Measurements from ENCODE around the gene OR51B6. TPM values are rescaled to one million over a fixed set of nuclear protein-coding genes. Genes with fewer than 3 reads are reported as not detected.
A peak's percentile ranks its signal among the peaks of the same experiment; 100 is the strongest.
"Not testable (repeated sequence)": the region's sequence is repeated elsewhere in the genome, so short reads cannot be mapped to it uniquely, and the experiment has no call there.

OR51B6 gene
- total and polyA plus RNA-seq, 2 experiments from 2014 or later, result not detected

DNA sequence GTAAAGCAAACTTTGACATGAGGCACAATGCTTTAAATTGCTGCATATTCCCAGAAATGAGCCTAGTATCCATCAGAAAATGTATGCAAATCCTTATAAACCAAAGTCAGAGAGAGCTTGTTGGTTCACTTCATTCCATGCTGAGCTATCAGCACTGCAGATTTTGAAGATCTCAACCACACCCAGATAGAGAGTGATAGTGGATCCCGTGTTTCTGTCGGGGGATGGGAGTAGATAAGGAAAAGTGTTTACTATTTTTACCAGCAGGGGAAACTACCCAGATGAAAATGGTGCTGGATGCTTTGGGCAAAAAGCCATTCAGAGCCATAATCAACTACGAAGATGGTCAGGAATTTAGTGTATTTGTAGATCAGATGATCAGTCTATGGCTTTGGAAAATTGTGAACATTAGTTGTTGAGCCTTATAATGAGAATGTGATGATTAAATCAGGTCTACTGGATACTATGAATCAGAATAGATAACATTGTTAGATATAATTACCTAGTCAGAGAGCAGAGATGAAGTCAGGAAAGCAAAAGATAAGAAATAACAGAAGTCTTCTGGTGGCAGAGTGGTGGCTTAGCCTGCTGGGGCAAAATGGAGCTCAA, 10.8 kb downstream of the OR51B6 start:
- H3K27ac ChIP-seq, result no peak overlapping the region
- no peaks in the 10 kb centered on the region for H4K20me1 ChIP-seq (ENCODE audit: insufficient read depth)
- H3K4me2 ChIP-seq (ENCODE audit: unreplicated experiment), result peak overlapping the region; percentile 2
- peaks cover 25% of the 10 kb centered on the region for H3F3A ChIP-seq (ENCODE audit: insufficient read depth)
- no peak overlapping the region for H3K9ac ChIP-seq
- no peaks in the 10 kb centered on the region for H3K9me2 ChIP-seq (ENCODE audit: insufficient read depth)
- DNase-seq, result no peak
- no peaks in the 10 kb centered on the region for H3K36me3 ChIP-seq (ENCODE audit: low read depth)
- H3K9me3 ChIP-seq (ENCODE audit: low read depth), result no peaks in the 10 kb centered on the region
- in situ Hi-C loops (cut with MboI), result no loop called here
- H3K27me3 ChIP-seq (replicated peaks; ENCODE audit: insufficient read depth), result no peaks in the 10 kb centered on the region
- H3K4me1 ChIP-seq (ENCODE audit: insufficient read depth), result peaks cover 49% of the 10 kb centered on the region
- H3K4me3 ChIP-seq, result no peak overlapping the region
- no peaks in the 10 kb centered on the region for H3K79me2 ChIP-seq (ENCODE audit: insufficient read depth)
- 58 to 62% methylated on average over 3 of the region's 3 CpGs for WGBS, 2 experiments (ENCODE audit: low coverage in 1 of 2, low lambda C conversion rate in 2 of 2, missing lambda C conversion rate in 2 of 2)
- peak overlapping the region; percentile 53 for H2AFZ ChIP-seq
- no peak for TF ChIP-seq EZH2 (IDR thresholded peaks at IDR 0.05; ENCODE audit: insufficient read depth, poor library complexity, severe bottlenecking)
- TF ChIP-seq EZH2phosphoT487 (IDR thresholded peaks at IDR 0.05; ENCODE audit: insufficient read depth, low read depth), result no peak

DNA sequence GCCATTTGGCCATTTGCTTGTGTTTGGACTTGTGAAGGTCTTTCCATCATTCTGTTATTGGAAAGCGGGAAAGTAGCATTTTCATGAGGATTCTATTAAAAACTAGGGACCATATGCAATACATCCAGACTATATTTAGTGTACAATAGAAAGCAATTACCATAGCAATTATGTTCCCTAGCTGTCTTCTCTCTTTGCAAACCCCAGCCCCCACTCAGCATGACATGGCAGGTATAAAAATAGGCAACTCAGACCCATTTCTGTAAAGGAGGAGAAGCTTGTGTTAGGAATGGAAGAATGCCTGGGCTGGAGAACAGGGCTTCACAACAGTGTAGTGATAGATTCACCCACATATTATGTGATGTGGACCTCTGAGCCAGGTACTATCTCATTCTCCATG, 12.4 kb downstream of the OR51B6 start:
- Histone ChIP-seq H3F3A (ENCODE audit: insufficient read depth) (peaks cover 40% of the 10 kb centered on the region), H3K4me1 (ENCODE audit: insufficient read depth) (peaks cover 64% of the 10 kb centered on the region), H3K9me2 (ENCODE audit: insufficient read depth) (no peaks in the 10 kb centered on the region), H3K27me3 (replicated peaks; ENCODE audit: insufficient read depth) (no peaks in the 10 kb centered on the region), H4K20me1 (ENCODE audit: insufficient read depth) (no peaks in the 10 kb centered on the region), H3K9me3 (ENCODE audit: low read depth) (no peaks in the 10 kb centered on the region), H2AFZ (no peak overlapping the region), H3K4me3 (no peak overlapping the region), H3K9ac (no peak overlapping the region), H3K79me2 (ENCODE audit: insufficient read depth) (no peaks in the 10 kb centered on the region), H3K4me2 (ENCODE audit: unreplicated experiment) (no peak overlapping the region), H3K36me3 (ENCODE audit: low read depth) (no peaks in the 10 kb centered on the region), H3K27ac (peak overlapping the region; percentile 70)
- WGBS, 2 experiments (ENCODE audit: low coverage in 1 of 2, low lambda C conversion rate in 2 of 2, missing lambda C conversion rate in 2 of 2), result 100% methylated on average over 1 of the region's 1 CpG
- TF ChIP-seq EZH2phosphoT487 (IDR thresholded peaks at IDR 0.05; ENCODE audit: insufficient read depth, low read depth) (no peak), EZH2 (IDR thresholded peaks at IDR 0.05; ENCODE audit: insufficient read depth, poor library complexity, severe bottlenecking) (no peak)
- in situ Hi-C loops (cut with MboI), result no loop called here
- peak; percentile 13 for DNase-seq

DNA sequence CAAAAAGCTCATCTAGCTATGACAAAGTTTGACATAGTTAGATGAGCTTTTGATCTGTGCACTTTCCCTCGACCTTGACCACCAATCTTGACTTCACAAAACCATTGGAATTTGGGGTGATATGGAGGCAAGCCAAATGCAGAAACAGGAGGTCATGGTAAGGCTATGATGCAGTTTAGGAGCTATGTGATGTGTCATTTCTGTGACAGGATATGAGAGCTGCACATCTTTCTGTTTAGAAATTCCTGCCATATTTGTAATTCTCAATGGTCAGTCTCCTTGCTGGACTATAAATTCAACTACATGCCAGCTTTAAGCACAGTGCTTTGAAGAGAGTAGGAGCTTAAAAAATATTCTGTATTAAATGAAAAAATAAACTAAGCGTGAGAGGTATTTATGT, 12.9 kb downstream of the OR51B6 start:
- Histone ChIP-seq H3K27ac (peak overlapping the region; percentile 70), H3K9me2 (ENCODE audit: insufficient read depth) (no peaks in the 10 kb centered on the region), H4K20me1 (ENCODE audit: insufficient read depth) (no peaks in the 10 kb centered on the region), H3F3A (ENCODE audit: insufficient read depth) (peaks cover 44% of the 10 kb centered on the region), H3K79me2 (ENCODE audit: insufficient read depth) (no peaks in the 10 kb centered on the region), H3K9me3 (ENCODE audit: low read depth) (no peaks in the 10 kb centered on the region), H3K4me1 (ENCODE audit: insufficient read depth) (peaks cover 70% of the 10 kb centered on the region), H3K9ac (peak overlapping the region; percentile 5; the same call in 1 of the 2 replicates), H3K4me3 (peak overlapping the region; percentile 4; the same call in 1 of the 2 replicates), H2AFZ (no peak overlapping the region), H3K4me2 (ENCODE audit: unreplicated experiment) (peak overlapping the region; percentile 73), H3K27me3 (replicated peaks; ENCODE audit: insufficient read depth) (no peaks in the 10 kb centered on the region), H3K36me3 (ENCODE audit: low read depth) (no peaks in the 10 kb centered on the region)
- peak; percentile 71 for DNase-seq
- WGBS, 2 experiments (ENCODE audit: low coverage in 1 of 2, low lambda C conversion rate in 2 of 2, missing lambda C conversion rate in 2 of 2), result 3 to 8% methylated on average over 2 of the region's 2 CpGs
- TF ChIP-seq EZH2phosphoT487 (IDR thresholded peaks at IDR 0.05; ENCODE audit: insufficient read depth, low read depth) (no peak), EZH2 (IDR thresholded peaks at IDR 0.05; ENCODE audit: insufficient read depth, poor library complexity, severe bottlenecking) (no peak)
- in situ Hi-C loops (cut with MboI), result no loop called here

DNA sequence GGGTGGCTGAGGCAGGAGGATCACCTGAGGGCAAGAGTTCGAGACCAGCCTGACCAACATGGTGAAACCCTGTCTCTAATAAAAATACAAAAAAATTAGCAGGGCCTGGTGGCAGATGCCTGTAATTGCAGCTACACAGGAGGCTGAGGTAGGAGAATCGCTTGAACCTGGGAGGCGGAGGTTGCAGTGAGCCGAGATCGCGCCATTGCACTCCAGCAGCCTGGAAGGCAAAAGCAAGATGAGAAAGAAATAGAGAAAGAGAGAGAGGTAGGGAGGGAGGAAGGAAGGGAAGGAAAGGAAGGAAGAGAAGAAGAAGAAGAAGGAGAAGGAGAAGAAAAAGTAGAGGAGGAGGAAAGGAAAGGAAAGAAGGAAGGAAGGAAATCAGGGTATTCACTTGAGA, 15.1 kb downstream of the OR51B6 start:
- H4K20me1 ChIP-seq (ENCODE audit: insufficient read depth); H3K36me3 ChIP-seq (ENCODE audit: low read depth); H3K9ac ChIP-seq; H3K79me2 ChIP-seq (ENCODE audit: insufficient read depth); H3K9me2 ChIP-seq (ENCODE audit: insufficient read depth); H3K27me3 ChIP-seq (replicated peaks; ENCODE audit: insufficient read depth); DNase-seq; in situ Hi-C loops (cut with MboI); H3K4me2 ChIP-seq (ENCODE audit: unreplicated experiment); H3K4me3 ChIP-seq; H3K9me3 ChIP-seq (ENCODE audit: low read depth); H2AFZ ChIP-seq: not testable (repeated sequence)
- peak overlapping the region; percentile 82 for H3K27ac ChIP-seq
- WGBS, 2 experiments (ENCODE audit: low coverage in 1 of 2, low lambda C conversion rate in 2 of 2, missing lambda C conversion rate in 2 of 2), result 91 to 94% methylated on average over 6 of the region's 6 CpGs
- peaks cover 44% of the 10 kb centered on the region for H3F3A ChIP-seq (ENCODE audit: insufficient read depth)
- H3K4me1 ChIP-seq (ENCODE audit: insufficient read depth), result peaks cover 74% of the 10 kb centered on the region

DNA sequence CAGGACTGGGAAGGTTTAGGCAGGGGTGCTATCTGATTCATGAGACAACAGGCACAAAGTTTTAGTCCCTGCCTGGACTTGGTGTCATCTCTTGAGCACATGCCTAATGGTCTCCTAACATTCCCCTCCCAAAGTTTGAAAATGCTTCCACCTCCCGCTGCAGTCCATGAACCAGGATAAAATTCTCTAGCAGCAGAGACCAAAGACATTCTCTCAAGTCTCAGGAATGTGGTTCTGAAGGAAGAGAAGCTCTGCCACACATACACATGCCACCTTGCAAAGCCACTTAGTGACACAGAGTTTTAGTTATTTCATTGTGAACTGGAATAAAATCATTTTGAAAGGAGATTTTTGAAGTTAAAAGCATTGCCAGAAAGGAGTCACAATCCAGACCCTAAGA, 15.5 kb downstream of the OR51B6 start:
- Histone ChIP-seq H3K9ac (peak overlapping the region; percentile 46), H2AFZ (no peak overlapping the region), H3F3A (ENCODE audit: insufficient read depth) (peaks cover 44% of the 10 kb centered on the region), H3K27me3 (replicated peaks; ENCODE audit: insufficient read depth) (no peaks in the 10 kb centered on the region), H3K4me1 (ENCODE audit: insufficient read depth) (peaks cover 72% of the 10 kb centered on the region), H3K4me3 (no peak overlapping the region), H3K9me2 (ENCODE audit: insufficient read depth) (no peaks in the 10 kb centered on the region), H3K27ac (peak overlapping the region; percentile 82), H3K36me3 (ENCODE audit: low read depth) (no peaks in the 10 kb centered on the region), H3K79me2 (ENCODE audit: insufficient read depth) (no peaks in the 10 kb centered on the region), H4K20me1 (ENCODE audit: insufficient read depth) (no peaks in the 10 kb centered on the region), H3K4me2 (ENCODE audit: unreplicated experiment) (peak overlapping the region; percentile 51), H3K9me3 (ENCODE audit: low read depth) (no peaks in the 10 kb centered on the region)
- in situ Hi-C loops (cut with MboI), result no loop called here
- TF ChIP-seq EZH2phosphoT487 (IDR thresholded peaks at IDR 0.05; ENCODE audit: insufficient read depth, low read depth), result no peak
- no peak for TF ChIP-seq EZH2 (IDR thresholded peaks at IDR 0.05; ENCODE audit: insufficient read depth, poor library complexity, severe bottlenecking)
- 41 to 55% methylated on average over 1 of the region's 1 CpG for WGBS, 2 experiments (ENCODE audit: low coverage in 1 of 2, low lambda C conversion rate in 2 of 2, missing lambda C conversion rate in 2 of 2)
- DNase-seq, result peak; percentile 65

Data from GM23248 (cell line).